ENCODE data around the gene WNT2. TPM values are rescaled to one million over a fixed set of nuclear protein-coding genes. Genes with fewer than 3 reads are reported as not detected.

The WNT2 gene
- total and polyA plus RNA-seq, 10 of the 15 experiments (the other 5 are each of a cell fraction or from before 2014, with no cell fraction given): 0.07 to 0.34 (median 0.19) TPM

- TF ChIP-seq, protein P1, sequence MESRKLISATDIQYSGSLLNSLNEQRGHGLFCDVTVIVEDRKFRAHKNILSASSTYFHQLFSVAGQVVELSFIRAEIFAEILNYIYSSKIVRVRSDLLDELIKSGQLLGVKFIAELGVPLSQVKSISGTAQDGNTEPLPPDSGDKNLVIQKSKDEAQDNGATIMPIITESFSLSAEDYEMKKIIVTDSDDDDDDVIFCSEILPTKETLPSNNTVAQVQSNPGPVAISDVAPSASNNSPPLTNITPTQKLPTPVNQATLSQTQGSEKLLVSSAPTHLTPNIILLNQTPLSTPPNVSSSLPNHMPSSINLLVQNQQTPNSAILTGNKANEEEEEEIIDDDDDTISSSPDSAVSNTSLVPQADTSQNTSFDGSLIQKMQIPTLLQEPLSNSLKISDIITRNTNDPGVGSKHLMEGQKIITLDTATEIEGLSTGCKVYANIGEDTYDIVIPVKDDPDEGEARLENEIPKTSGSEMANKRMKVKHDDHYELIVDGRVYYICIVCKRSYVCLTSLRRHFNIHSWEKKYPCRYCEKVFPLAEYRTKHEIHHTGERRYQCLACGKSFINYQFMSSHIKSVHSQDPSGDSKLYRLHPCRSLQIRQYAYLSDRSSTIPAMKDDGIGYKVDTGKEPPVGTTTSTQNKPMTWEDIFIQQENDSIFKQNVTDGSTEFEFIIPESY (IDR thresholded peaks at IDR 0.05): no peak
- no peak for TF ChIP-seq RBBP5 (conservative IDR thresholded peaks at IDR 0.05)
These were observed 3.7 kb downstream of the WNT2 start (continued) for GRCh38 chr7:117319181-117319580.

DNA sequence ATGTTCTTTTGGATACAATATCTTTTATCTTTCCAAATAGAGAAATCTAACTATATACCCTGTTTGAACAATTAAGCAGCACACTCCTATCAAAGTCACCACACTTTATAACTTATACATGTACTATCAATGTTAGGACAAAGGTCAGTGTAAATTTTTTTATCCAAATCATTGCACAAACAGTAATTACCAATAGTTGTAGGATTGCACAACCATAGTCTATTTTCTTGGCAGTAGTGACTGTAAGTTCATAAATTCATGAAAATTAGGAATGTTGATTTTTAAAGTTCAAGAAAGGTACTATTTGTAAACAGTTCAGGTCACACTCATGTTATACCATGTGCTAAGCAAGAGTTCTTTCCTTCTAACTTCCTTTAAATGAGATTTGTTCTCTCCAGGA, 9.3 kb downstream of the WNT2 start:
- POLR2A ChIA-PET: interaction anchor here (0.9 kb wide), 1 partner anchor 34 kb away, joined by 3 read pairs; no protein-coding TSS in a partner anchor
- H3K4me1 ChIP-seq (ENCODE audit: control insufficient read depth, insufficient read depth, low read length): no peaks in the 10 kb centered on the region
- intact Hi-C loops (cut with micrococcal nuclease; ENCODE audit: unreplicated experiment): loop anchor here (2.0 to 5.0 kb wide), 2 partner anchors 73 to 101 kb away; no protein-coding TSS in a partner anchor

More for the DNA sequence above, 9.3 kb downstream of the WNT2 start:
- no peak for FAIRE-seq
- SMC1A ChIA-PET (ENCODE audit: uncharacterized antibody, unreplicated experiment): interaction anchor here (1.5 to 5.2 kb wide), 8 partner anchors 8 to 402 kb away, joined by 4 to 49 read pairs (median 10); no protein-coding TSS in a partner anchor
- BruUV-seq (replicated peaks): no TSS peak
- no peaks in the 10 kb centered on the region for H3K27me3 ChIP-seq (replicated peaks in 1 of 2; ENCODE audit: control insufficient read depth in 2 of 2, insufficient read depth in 2 of 2, low read length in 1 of 2)
- no peaks in the 10 kb centered on the region for H3K9me3 ChIP-seq (replicated peaks; ENCODE audit: control insufficient read depth, insufficient read depth, low read length)
- H3K36me3 ChIP-seq (ENCODE audit: control insufficient read depth in 2 of 2, insufficient read depth in 2 of 2, low read length in 1 of 2): no peaks in the 10 kb centered on the region
- no peak overlapping the region for H3K9ac ChIP-seq (ENCODE audit: control insufficient read depth, insufficient read depth, low read length)
- no peak overlapping the region for H3K27ac ChIP-seq (ENCODE audit: control insufficient read depth, insufficient read depth)
- DNase-seq (ENCODE audit: low read depth, low spot score): no peak
- no peaks in the 10 kb centered on the region for H3K79me2 ChIP-seq (ENCODE audit: control insufficient read depth, insufficient read depth, low read length)
- H3K4me3 ChIP-seq: no peak overlapping the region
- CTCF ChIA-PET: interaction anchor here (1.2 to 5.4 kb wide), 10 partner anchors 8 to 101 kb away, joined by 4 to 44 read pairs (median 7); no protein-coding TSS in a partner anchor
- H3K4me2 ChIP-seq (ENCODE audit: control insufficient read depth, insufficient read depth): no peak overlapping the region
- in situ Hi-C loops (cut with MboI): no loop called here
- RAD21 ChIA-PET (ENCODE audit: unreplicated experiment): interaction anchor here (1.7 to 2.1 kb wide), 4 partner anchors 8 to 72 kb away, joined by 7 to 32 read pairs (median 14); partner anchors contain the start of gene WNT2
- TF ChIP-seq CHD1 (IDR thresholded peaks at IDR 0.05; ENCODE audit: low read depth, low read length) (no peak), RELA (IDR thresholded peaks at IDR 0.05; ENCODE audit: borderline replicate concordance, partially characterized antibody) (no peak), CHD2 (IDR thresholded peaks at IDR 0.05; ENCODE audit: borderline replicate concordance, low read depth, low read length) (no peak), ATF2 (IDR thresholded peaks at IDR 0.05; ENCODE audit: low read length) (no peak), REST (IDR thresholded peaks at IDR 0.05; ENCODE audit: low read depth, low read length) (no peak), ZNF217 (IDR thresholded peaks at IDR 0.05) (no peak), MEF2B (IDR thresholded peaks at IDR 0.05; ENCODE audit: partially characterized antibody, poor library complexity, severe bottlenecking) (no peak)
- no peaks in the 10 kb centered on the region for H4K20me1 ChIP-seq (ENCODE audit: control insufficient read depth, insufficient read depth)
- H2AFZ ChIP-seq (ENCODE audit: control insufficient read depth, low read depth, low read length): no peak overlapping the region
- ATAC-seq: no peak

Data from GM12878 (cell line).